HG03108 (cell line): Measurements from ENCODE around the gene TMEM178B.
"Not testable (repeated sequence)": the region's sequence is repeated elsewhere in the genome, so short reads cannot be mapped to it uniquely, and the experiment has no call there.

ENCODE experiments used
- ATAC-seq: cut with Tn5 transposase; IDR thresholded peaks from one replicate; pipeline ENCODE4 v1.9.1; 2021; ENCODE audit warnings: moderate library complexity; ENCODE audit not compliant: unreplicated experiment

TMEM178B gene

GRCh38 chr7:141074162-141074991, 513 bp downstream of the TMEM178B start:
- no peak for ATAC-seq

GRCh38 chr7:141074997-141075396, 1.1 kb downstream of the TMEM178B start:
- ATAC-seq: no peak

DNA sequence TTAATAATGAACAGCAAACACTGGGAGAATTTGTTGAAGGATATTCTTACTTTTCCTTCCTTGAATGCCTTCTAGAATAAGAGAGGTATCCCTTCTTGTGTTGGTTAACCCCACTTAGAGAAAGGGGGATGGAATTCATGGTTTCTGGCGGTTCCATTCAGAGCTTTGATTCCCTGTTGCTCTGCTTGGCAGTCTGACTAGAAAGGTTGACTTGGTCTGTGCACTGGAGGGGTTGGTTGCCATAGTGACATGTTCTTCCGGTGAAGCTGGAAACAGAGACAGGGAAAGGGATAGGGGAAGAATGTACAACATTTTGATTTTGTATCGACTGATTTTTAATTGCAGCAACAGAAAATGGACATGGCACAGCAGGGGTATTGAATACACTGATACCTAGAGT, 2.5 kb downstream of the TMEM178B start:
- ATAC-seq: no peak

- no peak for ATAC-seq
Measured at GRCh38 chr7:141079219-141079618, 5.4 kb downstream of the TMEM178B start.

GRCh38 chr7:141089490-141089889, 15.6 kb downstream of the TMEM178B start:
- not testable (repeated sequence) for ATAC-seq

GRCh38 chr7:141094336-141095070, 20.6 kb downstream of the TMEM178B start:
- ATAC-seq: no peak

- ATAC-seq: no peak
Measured at GRCh38 chr7:141097430-141097829, 23.6 kb downstream of the TMEM178B start.

GRCh38 chr7:141102436-141102835, 28.6 kb downstream of the TMEM178B start:
- ATAC-seq: no peak

- no peak for ATAC-seq
Measured at GRCh38 chr7:141103847-141104429, 30.1 kb downstream of the TMEM178B start.

GRCh38 chr7:141113131-141113530, 39.3 kb downstream of the TMEM178B start:
- no peak for ATAC-seq

DNA sequence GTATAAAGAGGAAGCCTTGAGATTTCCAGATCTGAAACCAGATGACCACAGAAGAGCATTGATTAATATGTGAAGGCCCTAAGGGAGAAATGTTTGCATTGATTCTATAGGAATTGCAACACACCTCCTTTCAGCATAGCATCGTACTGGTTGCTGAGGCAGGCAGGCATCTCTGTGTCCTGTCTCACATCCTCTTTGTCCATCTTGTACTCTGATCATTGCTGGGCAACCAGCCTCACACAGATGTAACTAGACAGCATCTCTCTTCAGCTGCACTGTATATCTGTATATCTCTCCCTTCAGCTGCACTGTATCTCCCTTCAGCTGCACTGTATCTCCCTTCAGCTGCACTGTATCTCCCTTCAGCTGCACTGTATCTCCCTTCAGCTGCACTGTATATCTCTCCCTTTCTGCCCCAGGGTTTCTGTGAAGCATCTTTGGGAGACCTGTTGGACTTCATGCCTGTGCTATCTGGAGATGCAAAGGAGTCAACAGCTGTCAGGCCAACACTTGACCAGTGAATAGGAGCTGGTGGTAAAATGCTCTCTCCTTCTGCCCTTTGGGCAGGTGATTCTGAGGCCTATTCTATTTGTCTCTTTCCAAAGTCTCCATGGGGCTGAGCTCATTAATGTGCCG, 40.3 kb downstream of the TMEM178B start:
- no peak for ATAC-seq

GRCh38 chr7:141115965-141116364, 42.1 kb downstream of the TMEM178B start:
- no peak for ATAC-seq

- ATAC-seq: not testable (repeated sequence)
Measured at GRCh38 chr7:141116661-141117060, 42.8 kb downstream of the TMEM178B start.

DNA sequence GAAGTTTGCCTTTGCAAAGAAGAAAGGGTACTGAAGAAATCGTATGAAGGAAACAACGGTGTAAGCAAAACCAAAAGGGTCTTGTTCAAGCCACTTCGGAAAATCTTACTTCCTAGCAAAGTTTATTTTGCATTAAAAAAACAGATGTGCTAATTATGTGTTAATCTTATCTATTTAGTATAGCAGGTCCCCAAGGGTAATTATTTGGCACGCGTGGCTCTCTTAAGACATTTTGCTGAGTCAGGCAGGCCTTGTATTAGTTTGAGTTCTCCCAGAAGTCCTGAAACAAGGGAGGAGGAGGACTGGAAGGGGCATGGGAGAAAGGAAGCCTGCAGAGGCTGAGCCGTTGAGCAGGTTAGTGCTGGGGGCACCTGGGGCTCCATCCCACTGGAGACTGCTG, 44.9 kb downstream of the TMEM178B start:
- ATAC-seq: no peak

DNA sequence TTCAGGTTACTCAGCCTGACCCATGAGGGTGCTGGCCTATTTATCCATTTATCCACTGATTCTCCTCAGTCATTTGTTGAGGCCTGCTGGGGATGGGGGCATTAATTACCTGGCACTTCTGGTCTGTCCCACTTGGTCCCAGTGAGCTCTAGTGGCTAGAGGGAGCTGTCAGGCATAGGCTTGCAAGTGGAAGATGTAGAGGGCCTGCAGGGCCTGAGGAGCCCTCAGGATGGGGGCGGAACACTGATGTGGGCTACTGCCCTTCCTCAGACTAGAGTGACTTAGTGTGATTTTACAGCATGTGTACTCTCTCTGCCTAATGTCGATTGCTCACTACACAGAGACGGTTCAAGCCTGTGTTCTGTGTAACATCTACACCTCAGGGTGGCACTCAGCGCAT, 45.3 kb downstream of the TMEM178B start:
- no peak for ATAC-seq

GRCh38 chr7:141122736-141123135, 48.9 kb downstream of the TMEM178B start:
- ATAC-seq: no peak

DNA sequence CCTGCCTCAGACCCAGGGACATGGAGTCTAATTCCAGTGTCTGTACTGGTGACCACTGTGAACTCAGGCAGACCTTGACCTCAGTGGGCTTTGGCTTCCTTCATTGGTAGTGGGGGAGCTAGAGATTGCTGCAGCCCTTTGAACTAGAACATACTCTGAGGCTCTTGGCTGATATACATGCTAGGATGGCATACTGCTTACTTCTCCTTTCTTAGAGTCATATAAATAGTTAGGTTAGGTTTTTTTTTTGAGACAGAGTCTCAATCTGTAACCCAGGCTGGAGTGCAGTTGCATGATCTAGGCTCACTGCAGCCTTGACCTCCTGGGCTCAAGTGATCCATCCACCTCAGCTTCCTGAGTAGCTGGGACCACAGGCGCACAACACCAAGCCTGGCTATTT, 49.7 kb downstream of the TMEM178B start:
- no peak for ATAC-seq

DNA sequence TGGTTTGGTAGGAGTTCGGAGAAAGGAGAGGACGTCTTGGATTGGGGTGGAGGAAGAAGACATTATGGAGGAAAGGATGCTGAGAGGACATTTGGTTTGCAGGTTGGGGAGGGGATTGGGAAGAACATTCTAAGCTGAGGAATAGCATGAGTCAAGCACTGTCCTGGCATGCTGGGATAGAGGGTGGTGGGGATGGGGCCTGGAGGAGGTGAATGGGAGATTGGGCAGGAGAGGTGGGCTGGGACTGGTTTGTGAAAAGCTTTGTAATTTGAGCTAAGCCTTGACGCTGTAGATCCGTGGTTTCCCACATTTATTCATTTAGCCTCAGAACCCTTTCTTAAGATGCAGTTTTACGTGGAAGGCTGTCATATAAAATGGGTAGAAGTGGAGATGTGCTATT, 52.2 kb downstream of the TMEM178B start:
- ATAC-seq: no peak

- ATAC-seq: no peak
Measured at GRCh38 chr7:141128506-141128905, 54.6 kb downstream of the TMEM178B start.

- no peak for ATAC-seq
Measured at GRCh38 chr7:141128931-141129330, 55.1 kb downstream of the TMEM178B start.

- no peak for ATAC-seq
Measured at GRCh38 chr7:141132671-141133070, 58.8 kb downstream of the TMEM178B start.
